Subcutaneous preadipocyte (primary cell): ENCODE measurements around the gene SSH3. TPM values are rescaled to one million over a fixed set of nuclear protein-coding genes. Genes with fewer than 3 reads are reported as not detected.

ENCODE experiments used
- small RNA-seq: library from RNA; depleted of rRNA; stranded (forward); fragments of <200 nt; gene quantifications from one replicate; pipeline ENCODE3, GENCODE V24; 2012
- total RNA-seq: library from RNA; depleted of rRNA; stranded (reverse); fragments of >200 nt; gene quantifications from 2 replicates; pipeline ENCODE4 v1.2.3, GENCODE V29; 2012

Gene SSH3
- 10.3 and 11.3 TPM in 2 replicates for total RNA-seq

DNA sequence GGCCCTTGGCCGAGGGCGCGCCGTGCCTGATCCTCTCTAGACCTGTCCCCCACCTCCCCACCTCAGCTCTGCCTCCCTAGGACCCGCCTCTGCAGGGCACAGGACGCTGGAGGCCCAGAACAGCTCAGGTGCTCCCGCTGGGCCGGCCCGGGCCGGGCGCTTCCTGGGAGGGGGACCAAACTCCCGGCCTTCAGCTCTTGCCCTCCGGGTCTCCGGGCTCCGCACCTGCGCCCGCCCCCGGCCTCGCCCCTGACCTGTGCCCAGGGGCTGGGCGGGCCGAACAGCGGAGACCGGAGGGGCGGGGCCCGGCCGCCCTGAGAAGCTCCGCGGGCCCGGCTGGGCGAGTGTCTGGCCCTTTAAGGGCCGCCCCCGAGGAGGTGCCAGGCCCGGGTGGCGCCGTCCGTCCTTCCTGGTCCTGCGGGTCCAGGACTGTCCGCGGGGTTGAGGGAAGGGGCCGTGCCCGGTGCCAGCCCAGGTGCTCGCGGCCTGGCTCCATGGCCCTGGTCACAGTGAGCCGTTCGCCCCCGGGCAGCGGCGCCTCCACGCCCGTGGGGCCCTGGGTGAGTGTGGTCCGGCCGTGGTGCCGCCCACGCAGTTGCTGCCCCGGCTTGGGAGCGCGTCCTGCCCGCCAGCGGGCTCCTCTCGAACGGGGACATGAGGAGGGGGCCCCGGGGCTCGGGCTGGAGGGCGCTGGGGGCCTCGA lies at the start of gene SSH3:
SSH3 (plus strand) TSS at position 399 of the 703 bp plus-strand sequence; CDS start at position 495, 96 bp downstream.

GRCh38 chr11:67266449-67267187 lies 36.7 kb upstream of the SSH3 start, which contains the start of gene GRK2:
GRK2 (plus strand) TSS chr11:67266473; CDS start chr11:67266700, 227 bp downstream.

GRCh38 chr11:67289226-67289650 lies 14.1 kb upstream of the SSH3 start, which contains the start of gene ANKRD13D:
ANKRD13D (plus strand) TSS chr11:67289303; CDS start chr11:67289461, 158 bp downstream.

DNA sequence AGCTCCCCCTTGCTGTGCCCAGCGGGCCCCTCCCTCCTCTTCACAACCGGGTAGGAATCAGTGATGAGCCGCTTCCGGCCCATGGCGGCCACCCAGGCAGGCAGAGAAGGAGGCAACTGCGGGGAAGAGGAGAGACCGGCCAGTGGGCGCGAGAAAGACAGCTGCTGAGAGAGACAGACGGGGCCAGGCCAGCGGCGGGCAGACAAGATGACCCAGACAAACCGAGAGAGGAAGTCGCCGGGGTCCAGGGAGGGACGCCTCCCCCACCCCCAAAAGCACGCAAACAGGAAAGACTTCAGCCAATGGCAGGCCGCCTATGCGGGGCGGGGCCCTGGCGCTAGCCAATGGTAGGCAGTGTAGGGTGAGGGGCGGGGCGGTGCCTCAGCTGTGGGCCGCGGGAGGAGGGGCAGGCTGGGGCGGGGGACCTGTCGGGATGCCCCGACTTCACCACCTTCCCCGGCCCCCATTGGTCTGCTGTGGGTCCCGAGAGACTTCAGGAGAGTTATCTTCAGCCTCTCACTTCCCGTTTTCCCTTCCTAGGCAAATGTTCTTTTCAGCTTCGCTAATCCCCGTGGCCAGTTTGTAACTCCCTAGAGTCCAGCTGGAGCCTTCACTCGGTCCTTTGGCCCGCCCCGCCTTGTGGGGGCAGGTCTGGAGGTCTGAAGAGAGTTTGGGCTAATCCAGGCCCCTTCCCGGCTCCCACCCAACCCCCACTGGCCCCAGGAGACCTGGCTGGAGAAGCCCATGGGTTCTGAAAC lies 50.2 kb downstream of the SSH3 start, which contains the start of gene POLD4:
POLD4 (minus strand) TSS at position 230 of the 758 bp plus-strand sequence; CDS start at position 83, 147 bp downstream.

Small RNAs within 50 kb of the gene (small RNA-seq; reads per million reads assigned to genes)
- gene RN7SKP239: not detected

Other genes with a start within 250 kb of the SSH3 start
- gene RHOD, start 246.7 kb upstream of the SSH3 start, total RNA-seq: 3.5 and 4.4 TPM in 2 replicates
- gene KDM2A, start 184.3 kb upstream of the SSH3 start, total RNA-seq: 35.6 and 47.9 TPM in 2 replicates
- gene GRK2, start 37.1 kb upstream of the SSH3 start, total RNA-seq: 23.9 and 32.3 TPM in 2 replicates
- 30.9 and 39.7 TPM in 2 replicates for gene ANKRD13D, start 14.2 kb upstream of the SSH3 start, total RNA-seq
- gene POLD4, start 50.0 kb downstream of the SSH3 start, total RNA-seq: 32.5 and 39.7 TPM in 2 replicates
- gene CLCF1, start 70.1 kb downstream of the SSH3 start, total RNA-seq: 3.3 and 4.4 TPM in 2 replicates
- 5.9 and 7.6 TPM in 2 replicates for gene RAD9A, start 88.5 kb downstream of the SSH3 start, total RNA-seq
- gene PPP1CA, start 98.3 kb downstream of the SSH3 start, total RNA-seq: 169 and 226 TPM in 2 replicates
- gene TBC1D10C, start 100.6 kb downstream of the SSH3 start, total RNA-seq: not detected in 2 replicates
- under 0.01 TPM in 2 replicates for gene CARNS1, start 112.1 kb downstream of the SSH3 start, total RNA-seq
- 42.3 and 50.2 TPM in 2 replicates for gene RPS6KB2, start 125.0 kb downstream of the SSH3 start, total RNA-seq
- 0.78 and 1.1 TPM in 2 replicates for gene PTPRCAP, start 134.2 kb downstream of the SSH3 start, total RNA-seq
- 90.9 and 94.4 TPM in 2 replicates for gene CORO1B, start 139.9 kb downstream of the SSH3 start, total RNA-seq
- under 0.01 TPM in 1 of 2 replicates, not detected in the other for gene GPR152, start 149.2 kb downstream of the SSH3 start, total RNA-seq
- gene CABP4, start 151.8 kb downstream of the SSH3 start, total RNA-seq: not detected in 2 replicates
- 9.4 and 10.3 TPM in 2 replicates for gene TMEM134, start 165.7 kb downstream of the SSH3 start, total RNA-seq
- gene AIP, start 179.5 kb downstream of the SSH3 start, total RNA-seq: 44.8 and 69.1 TPM in 2 replicates
- gene PITPNM1, start 201.8 kb downstream of the SSH3 start, total RNA-seq: 15.1 and 24.6 TPM in 2 replicates
- gene CDK2AP2, start 204.6 kb downstream of the SSH3 start, total RNA-seq: 12.5 and 16.4 TPM in 2 replicates
- not detected in 2 replicates for gene CABP2, start 219.9 kb downstream of the SSH3 start, total RNA-seq